NCI-H2107 treated with DMSO at 0.1 percent for 48 hours (cell line): Measurements from ENCODE around the gene GMDS.
"Not testable (repeated sequence)": the region's sequence is repeated elsewhere in the genome, so short reads cannot be mapped to it uniquely, and the experiment has no call there.

ENCODE experiments used
- DNase-seq: peaks from one replicate; lab custom pipeline; 2025; ENCODE audit not compliant: unreplicated experiment; lab: John Stamatoyannopoulos, UW

GMDS gene

DNA sequence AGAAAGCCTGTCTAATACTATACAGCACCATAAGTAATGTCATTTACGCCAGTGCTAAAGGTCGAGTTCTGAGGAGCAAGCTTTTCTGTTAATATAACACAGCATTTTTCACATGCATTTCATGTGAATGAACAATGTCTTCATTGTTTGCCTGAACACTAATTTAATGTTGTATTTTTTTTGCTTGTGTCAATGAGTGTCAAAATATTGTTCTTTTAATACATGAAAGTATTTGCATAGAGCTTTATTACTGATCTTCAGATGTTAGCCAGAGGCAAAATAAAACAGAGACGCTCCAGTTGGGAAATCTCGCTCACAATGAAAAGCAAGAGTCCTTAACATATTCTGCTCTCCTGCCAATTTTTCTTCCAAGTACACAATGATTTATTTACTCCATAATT lies 483.9 kb downstream of the GMDS start:
- DNase-seq = no peak

DNA sequence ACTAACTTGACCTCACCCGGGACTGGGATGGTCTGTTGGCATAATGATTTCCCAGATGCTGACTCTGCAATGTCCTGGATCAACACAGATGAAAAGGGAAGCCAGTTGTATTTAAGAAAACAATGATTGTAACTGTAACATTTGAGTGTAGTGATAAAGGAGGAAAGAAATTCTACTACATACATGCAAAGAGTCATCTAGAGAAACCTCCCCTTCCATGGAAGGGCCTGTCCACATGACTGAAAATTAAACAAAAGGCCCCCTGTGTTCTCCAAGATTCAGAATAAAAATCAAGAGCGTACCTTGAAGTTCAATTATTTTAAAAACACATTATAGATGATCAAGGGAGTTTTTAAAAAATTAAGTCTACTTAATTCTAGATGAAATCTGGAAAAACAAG lies 484.5 kb downstream of the GMDS start:
- no peak for DNase-seq

DNA sequence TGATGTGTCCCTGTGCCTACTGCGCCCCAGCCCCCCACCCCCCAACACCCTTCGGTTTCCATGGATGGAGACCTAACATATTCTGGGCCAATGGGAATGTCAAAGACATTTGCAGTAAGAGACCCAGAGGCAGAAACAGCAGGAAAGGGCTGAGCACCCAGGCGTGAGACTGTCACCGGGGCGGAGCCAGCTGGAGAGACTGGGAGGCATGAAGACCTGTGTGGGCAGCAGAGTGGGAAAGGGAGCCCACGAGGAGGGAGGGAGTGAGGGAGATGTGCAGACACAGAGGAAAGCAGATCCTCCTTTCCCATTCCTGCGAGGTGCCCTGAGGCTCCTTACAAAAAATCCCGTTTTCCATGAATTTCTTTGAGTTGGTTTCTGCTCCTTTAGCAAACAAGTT lies 485.5 kb downstream of the GMDS start:
- no peak for DNase-seq

DNA sequence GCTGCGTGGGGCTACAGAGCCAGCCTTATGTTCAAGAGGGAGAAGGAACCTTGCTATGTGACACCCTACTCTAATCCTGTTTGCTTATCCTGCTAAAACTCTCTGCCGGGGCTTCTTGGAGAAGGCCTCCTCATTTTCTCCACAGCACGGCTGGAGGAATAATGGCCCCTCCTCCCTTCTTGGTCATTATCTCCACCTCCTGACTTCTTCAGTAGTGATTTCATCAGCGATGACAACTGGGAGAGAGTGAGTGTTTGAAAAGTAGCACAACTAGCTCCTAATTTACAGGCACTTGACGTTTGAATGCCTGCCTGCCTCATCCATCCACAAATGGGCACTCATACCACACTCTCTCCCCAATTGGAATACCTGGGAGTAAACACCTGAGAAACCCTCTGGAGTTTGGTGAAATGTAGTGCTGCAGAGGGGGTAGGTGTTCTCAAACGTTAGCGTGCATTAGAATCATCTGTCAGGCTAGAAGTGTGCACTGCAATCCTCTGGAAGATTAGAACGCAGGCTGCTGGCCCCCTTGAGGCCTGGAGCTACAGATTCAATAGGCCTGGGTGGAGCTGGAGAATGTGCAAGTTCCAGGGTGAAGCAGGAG lies 487.2 kb downstream of the GMDS start:
- peak; percentile 7 for DNase-seq

DNA sequence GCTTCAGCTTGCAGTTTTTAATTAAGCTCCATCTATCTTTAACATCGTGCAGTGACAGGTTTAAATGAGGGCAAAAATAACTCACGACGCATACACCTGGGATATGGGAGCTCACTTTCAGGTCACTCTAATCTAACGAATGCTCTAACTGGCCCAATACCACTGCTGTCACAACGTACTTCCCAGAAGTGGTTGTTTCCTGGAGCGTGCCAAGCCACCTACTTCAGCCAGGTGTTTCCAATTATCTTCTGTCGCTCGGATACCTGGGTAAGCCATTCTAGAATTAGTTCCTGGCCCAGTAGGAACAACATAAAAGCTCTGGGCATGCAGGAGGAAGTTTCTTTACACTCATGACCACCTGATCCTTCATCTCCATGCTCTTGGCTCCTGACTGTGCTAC lies 488.3 kb downstream of the GMDS start:
- DNase-seq = peak; percentile 90

DNA sequence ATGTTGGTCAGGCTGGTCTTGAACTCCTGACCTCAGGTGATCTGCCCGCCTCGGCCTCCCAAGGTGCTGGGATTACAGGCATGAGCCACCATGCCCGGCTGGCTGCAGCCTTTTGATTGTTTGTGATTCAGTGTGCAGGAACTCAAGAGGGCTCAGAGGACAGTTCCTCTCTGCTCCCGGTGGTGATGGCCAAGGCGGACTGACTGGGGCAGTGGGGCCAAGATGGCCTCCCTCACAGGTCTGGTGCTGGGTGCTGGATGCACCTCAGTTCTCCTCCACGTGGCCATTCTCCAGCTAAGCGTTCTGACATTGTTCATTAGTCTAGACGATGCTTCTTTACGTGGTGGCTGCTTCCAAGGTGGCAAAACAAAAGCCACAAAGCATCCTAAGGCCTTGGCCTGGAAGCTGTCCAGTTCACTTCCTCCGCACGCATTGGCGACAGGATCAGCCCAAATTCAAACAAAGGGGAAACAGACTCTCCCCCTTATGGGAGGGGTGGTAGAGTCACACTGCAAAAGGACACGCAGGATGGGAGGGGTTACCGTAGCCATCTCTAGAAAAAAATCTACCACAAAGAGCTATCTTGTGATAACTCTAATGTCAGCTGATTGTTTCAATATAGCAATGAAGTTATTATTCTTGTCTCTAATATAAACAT lies 488.8 kb downstream of the GMDS start:
- DNase-seq = no peak

DNA sequence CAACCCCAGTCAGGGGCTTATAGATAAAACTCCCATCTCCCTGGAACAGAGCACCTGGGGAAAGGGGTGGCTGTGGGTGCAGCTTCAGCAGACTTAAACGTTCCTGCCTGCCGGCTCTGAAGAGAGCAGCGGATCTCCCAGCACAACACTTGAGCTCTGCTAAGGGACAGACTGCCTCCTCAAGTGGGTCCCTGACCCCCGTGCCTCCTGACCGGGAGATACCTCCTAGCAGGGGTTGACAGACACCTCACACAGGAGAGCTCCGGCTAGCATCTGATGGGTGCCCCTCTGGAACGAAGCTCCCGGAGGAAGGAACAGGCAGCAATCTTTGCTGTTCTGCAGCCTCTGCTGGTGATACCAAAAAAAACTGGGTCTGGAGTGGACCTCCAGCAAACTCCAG lies 494.3 kb downstream of the GMDS start:
- DNase-seq = not testable (repeated sequence)

DNA sequence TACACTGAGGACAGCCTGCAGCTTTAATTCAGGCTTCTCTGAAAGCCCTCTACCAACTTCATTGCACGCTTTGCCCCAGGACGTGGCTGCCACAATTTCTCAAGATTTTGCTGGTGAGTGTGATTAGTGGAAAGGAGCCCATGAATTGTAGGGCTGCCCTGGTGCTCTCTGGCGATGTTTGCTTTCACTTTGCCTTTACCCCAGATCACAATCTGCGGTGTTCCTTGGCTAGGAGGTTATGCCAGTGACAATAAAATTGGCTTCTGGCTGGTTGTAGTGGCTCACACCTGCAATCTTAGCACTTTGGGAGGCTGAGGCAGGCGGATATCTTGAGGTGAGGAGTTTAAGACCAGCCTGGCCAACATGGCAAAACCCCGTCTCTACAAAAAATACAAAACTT lies 496.4 kb downstream of the GMDS start:
- DNase-seq = no peak

DNA sequence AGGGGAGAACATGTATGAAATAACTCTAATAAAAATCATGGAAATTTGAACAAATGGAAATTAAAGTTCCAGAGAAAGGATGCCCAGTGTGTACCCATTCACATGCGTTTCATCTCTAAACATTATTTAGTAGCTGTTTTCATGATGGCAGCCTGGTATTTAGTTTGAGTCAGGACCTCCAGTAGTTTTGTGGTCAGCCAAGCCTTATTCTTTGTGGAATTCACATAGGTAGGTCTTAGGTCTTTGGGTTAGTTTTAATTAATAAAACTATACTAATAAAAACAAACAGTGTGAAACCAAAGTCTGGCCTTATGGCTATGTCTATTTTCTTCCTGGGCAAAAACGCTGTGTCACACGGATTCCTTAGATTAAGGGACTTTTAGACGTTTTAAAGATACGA lies 497.9 kb downstream of the GMDS start:
- DNase-seq = no peak

DNA sequence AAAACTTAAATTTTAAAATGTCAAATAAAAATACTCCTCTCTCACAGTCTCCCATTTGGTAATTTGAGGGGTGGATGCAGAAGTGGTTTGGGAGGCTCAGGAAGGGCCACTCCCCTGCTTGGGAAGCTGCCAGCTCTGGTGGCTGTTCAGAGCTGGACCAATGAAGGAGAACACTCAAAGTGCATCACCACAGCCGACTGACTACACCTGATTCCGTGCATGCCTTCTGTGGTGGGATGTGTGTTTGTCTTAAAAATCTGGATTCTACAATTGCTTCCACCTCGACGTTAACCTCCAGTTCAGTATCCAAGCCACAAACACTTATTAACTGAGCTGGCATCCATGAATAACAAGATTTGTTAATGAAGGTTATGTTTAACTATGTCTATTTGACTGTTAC lies 498.4 kb downstream of the GMDS start:
- no peak for DNase-seq

DNA sequence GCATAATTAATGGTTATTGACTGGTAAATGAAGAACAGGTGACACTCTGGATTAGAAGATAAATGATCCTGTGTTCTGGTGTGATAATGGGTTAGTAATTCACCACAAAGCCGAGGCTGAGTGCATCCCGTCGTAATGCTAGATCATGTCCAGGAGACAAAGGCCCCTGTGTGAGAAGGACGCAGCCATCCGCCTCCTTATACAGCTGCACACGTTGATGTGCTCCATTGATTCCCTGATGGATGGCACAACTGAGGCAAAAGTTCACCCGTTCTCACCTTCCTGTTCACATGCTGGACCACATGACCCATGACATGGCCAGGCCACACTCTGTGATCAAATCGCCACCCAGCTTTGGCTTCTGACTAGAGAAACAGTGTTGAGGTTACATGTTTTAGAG lies 499.6 kb downstream of the GMDS start:
- DNase-seq = no peak

DNA sequence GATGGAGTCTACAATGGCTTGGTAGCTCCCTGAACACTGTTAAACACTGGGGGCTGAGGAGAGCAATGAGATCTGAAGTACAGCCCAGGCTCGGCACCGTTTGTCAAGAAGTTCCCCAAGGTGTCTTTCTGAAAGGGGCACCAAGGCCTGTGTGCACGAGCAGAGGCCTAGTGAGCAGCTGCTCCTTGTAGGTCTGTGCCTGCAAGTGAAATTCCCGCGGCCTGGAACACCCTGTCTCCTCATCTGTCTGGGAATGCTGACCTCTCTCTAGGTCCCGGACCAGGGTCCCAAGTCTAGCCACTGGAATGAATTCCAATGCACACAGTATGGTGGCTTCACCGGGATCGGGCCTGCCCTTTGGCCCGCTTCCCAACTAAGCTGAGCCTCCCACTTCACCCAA lies 500.9 kb downstream of the GMDS start:
- no peak for DNase-seq

DNA sequence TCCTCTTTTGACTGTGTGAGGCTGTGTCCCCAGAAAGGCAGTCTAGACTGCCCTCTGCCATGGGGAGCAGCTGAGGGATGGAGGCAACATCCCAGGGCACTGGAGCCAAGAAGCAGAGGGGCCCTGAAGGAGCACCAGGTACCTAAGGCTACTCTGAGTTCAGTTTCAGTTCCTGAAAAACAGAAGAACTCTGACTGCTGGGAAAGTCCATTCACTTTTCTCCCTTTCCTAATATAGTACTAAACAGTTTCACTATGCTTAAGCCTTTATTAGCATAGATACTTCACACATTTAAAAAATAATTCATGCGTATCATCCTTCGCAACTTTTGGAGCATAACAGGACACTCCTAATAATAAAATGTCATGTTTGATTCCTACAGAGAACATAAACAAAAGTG lies 505.7 kb downstream of the GMDS start:
- no peak for DNase-seq

DNA sequence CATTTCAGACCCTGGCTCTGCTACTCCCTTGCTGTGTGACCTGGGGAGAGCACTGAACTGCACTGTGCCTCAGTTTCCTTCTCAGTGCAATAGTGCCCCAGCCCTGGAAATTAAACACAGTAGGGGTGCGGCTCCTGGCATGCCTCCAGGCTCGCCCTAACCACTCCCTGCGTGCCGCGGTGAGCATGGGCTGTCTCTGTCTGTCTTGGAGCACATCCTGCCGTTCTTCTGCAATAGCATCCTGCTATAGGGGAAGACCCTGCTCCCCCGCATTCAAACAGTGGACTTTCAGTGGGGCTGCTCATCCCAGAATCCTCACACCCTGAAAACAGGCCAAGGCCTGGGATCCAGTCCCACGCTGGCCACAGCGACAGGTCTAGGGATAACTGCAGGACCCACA lies 506.2 kb downstream of the GMDS start:
- no peak for DNase-seq

DNA sequence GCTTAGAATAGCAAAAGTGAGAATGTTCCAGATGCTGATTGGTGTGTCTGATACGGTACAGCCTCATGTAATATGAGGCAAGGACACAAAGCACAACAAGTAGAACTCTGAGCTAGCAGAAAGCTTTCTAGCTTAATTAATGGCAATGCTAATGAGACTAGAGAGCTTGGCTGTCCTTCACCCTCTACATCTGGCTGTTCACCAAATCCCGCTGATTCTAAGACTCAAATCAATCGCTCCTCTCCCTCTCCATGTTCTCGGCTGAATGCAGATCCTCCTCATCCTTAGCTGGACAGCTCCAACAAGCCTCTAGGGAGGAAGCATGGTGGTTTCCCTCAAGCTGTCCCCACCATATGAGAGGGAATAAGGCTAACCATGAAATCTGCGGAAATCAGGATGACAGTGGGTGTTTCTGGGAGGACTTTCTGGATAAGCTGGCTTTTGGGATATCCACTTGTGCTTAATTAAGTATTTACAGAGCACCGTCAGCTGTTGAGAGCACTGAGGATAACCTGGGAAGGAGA lies 506.8 kb downstream of the GMDS start:
- DNase-seq = no peak

DNA sequence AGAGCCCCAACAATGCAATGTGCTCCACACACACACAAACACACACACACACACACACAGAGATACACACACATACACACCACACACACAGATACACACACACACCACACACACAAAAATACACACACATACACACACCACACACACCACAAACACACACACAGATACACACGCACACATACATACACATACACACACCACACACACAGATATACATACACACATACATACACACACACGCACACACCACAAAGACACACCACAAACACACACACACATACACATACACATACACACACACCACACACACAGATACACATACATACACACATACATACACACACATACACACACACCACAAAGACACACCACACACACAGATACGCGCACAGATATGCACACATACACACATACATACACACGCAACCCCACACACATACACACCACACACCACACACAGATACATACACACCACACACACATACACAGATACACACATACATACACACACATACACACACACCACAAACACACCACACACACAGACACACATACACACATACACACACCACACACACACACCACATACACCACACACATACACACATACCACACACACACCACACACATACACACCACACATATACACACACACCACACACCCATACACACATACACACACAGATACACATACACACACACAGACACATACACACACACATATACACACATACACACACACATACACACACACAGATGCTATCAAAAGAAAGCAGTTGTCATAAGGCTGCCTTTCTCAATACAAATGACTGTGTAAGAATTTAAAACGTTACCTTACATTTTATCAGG lies 507.7 kb downstream of the GMDS start:
- no peak for DNase-seq

DNA sequence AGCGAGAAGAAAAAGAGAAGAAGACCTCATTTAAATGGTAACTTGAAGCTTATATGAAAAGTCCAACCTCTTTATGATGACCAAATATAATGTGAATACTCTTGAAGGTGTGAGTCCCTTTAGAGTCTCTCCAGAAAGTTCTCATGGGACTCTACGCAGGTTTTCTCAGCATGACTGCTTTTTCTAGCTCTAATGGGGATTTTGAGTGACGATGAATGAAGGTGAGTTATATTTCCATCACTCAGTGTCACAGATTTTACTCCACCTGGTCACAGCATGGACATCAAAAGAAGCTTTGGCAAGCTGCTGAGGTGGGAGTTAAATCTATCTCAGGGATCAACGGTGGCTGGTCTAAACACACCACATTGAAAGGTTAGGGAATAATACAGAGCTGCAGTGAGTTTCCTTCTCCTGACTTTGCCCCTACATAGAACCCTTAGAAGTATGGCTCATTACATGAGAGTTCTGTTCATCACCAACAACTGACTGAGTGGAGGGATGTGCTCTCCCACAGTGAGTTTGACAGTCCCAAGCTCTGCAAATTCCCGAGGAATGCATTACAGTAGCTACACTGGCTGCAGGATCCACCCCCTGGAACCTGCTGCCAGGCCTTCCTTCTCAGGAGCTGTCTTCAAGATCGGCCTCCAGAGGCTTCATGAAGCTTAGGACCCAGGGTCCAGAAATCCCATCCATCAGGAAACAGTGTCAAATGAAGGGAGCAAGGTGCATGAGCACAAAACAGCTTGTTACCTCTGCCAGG lies 508.9 kb downstream of the GMDS start:
- no peak for DNase-seq

DNA sequence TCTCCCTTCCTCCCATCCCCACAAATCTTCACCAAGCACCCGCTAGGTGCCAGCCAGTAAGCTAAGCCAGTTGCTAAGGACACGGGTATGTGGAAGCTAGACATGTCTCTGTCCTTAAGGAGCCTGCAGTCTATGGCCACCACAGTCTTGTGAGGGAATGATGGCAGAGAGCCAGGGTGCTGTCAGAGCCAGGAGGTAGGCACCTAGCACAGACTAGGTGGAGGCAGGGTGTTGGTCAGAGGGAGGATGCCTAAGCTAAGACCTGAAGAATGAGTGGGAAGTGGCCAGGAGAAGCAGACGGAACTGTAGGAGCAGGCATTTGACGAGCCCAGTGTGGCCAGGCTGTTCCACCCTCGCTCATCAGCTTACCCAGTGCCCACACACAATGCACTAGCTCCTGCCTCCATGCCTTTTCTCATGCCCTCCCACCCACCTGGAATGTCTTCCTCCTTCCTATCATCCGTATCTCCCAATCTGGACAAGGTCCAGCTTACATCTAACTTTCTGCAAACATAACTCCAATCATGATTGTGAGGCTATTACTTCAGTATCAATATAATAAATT lies 510.1 kb downstream of the GMDS start:
- DNase-seq = no peak

DNA sequence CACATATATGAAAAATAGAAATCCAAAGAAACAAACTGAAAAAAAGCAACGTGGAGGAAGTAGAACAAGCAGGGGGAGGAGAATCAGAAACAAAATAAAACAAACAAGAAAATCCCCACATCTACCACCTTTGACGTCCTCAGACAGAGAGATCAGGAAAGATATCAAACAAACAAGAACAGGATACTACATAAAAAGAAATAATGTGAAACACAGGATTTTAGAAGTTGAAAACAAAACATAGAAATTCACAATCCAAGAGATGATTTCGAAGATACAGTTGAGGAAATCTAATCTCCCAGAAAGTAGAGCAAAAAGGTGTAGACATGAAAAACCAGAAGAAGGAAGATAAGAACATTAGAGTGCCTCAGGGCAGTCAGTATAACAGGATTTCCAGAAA lies 514.5 kb downstream of the GMDS start:
- DNase-seq = no peak

DNA sequence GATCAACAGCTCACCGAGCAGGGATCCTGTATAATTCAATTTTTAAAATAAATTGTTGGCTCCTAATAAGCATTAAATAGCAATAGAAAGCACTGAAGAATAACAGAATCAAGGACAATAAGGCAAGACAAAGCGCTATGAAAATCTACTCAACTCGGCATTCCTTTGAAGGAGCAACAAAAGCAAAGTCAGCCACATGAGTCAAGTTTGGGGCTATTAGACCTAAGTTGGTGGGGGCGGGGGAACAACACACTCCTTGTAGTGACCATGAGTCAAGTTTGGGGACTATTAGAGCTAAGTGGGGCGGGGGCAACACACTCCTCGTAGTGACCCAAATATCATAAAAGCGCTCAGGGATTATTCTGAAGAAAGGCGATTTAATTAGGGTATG lies 515.7 kb downstream of the GMDS start:
- DNase-seq = no peak

DNA sequence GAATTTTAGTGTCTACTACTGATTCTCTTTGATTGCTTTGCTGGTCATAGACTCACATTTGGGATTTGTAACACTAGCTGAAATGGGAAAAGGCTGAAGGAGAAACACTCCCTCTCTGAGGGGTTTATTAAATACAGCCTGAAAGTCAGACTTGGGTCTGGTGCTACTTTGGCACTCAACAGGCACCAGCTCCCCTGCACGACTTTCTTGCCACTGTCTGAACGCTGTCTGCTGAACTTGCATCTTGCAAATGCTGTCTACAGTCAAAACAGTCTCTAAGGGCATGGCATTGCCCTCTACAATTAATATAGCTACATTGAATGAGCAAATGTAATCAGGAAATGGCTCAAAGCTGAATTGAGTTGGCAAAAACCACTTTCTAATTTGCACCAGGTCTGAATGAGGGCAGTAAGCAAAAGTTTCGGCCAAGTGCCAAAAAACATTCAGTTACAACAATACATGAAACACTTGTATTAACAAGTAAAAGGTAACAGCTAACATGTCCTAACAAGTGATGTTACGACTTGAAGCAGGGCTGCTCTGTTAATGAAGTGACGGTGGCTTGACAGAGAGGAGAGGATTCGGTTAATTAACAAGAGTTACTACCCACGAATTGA lies 516.2 kb downstream of the GMDS start:
- no peak for DNase-seq
